GM21381 (cell line): Measurements from ENCODE around the gene TMED9.
"Not testable (repeated sequence)": the region's sequence is repeated elsewhere in the genome, so short reads cannot be mapped to it uniquely, and the experiment has no call there.

Source experiments
- ATAC-seq: cut with Tn5 transposase; IDR thresholded peaks from one replicate; pipeline ENCODE4 v1.9.1; 2021; ENCODE audit warnings: mild to moderate bottlenecking, moderate library complexity; ENCODE audit not compliant: unreplicated experiment

The TMED9 gene

DNA sequence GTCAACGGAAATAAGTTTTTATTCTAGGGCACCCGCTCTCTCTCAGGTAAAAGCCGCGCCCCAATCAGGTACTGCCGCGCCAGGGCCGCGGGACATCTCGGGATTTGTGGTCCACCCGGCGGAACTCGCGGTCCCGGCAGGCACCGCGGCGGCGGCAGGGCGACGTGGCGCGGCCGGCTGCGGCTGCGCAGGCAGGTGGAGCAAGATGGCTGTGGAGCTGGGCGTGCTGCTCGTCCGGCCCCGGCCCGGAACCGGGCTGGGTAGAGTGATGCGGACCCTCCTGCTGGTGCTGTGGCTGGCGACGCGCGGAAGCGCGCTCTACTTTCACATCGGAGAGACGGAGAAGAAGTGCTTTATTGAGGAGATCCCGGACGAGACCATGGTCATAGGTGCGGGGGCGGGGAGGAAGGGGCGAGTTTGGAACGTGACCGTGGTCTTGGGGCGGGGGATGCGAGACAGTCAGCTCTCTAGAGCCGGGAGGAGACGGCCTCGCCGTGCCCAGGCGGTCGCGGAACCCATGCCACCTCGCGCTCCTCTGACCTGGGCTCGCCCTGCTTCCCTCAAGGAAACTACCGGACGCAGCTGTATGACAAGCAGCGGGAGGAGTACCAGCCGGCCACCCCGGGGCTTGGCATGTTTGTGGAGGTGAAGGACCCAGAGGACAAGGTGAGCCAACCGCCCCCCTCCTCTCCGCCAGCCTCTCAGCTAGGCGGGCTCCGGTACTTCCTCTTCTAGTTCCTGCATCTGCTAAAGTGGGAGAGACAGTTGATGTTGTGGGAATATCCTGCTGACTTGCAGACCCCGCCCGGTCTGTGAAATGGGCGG lies at the start of gene TMED9:
Gene TMED9, plus strand, starts transcription at position 194 of the 825 bp plus-strand sequence. Its CDS starts 12 bp downstream, at position 206.
- ATAC-seq = peak; percentile 94

DNA sequence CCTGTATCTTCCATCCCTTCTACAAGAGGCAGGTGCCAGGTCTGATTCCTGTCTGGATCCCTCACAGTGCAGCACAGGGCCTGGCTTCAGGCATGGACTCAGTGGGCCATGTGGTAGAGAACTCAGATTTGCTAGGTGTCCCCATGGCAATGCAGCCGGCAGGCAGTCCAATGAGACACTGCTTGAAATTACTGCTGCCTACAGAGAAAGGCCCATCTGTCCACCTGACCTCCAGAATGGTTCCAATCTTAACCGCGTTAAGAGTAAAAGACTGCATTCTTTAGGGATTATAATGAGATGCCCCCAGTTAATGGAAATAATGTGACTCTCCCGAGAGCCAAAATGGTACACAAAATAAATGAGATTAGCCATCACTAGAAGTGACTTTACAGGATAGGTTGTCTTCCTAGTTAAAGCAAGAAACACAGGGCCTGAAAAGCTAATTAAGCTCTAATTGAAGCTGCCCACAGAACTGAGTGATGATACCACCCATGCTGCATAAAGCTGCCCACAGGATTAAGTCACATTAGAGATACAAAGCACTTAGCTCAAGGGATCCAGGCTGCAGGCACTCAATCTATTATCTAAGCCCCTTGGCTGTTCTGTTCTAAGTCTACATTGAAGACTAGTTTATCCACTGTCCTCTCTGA lies 49.1 kb upstream of the TMED9 start:
- no peak for ATAC-seq

- no peak for ATAC-seq
These were observed 46.3 kb upstream of the TMED9 start for GRCh38 chr5:177545487-177546257.

GRCh38 chr5:177546258-177546741 lies 45.7 kb upstream of the TMED9 start:
- ATAC-seq = no peak

- ATAC-seq = no peak
These were observed 44.3 kb upstream of the TMED9 start for GRCh38 chr5:177547736-177548135.

- no peak for ATAC-seq
These were observed 43.5 kb upstream of the TMED9 start for GRCh38 chr5:177548495-177548894.

- ATAC-seq = no peak
These were observed 41.9 kb upstream of the TMED9 start for GRCh38 chr5:177550122-177550521.

DNA sequence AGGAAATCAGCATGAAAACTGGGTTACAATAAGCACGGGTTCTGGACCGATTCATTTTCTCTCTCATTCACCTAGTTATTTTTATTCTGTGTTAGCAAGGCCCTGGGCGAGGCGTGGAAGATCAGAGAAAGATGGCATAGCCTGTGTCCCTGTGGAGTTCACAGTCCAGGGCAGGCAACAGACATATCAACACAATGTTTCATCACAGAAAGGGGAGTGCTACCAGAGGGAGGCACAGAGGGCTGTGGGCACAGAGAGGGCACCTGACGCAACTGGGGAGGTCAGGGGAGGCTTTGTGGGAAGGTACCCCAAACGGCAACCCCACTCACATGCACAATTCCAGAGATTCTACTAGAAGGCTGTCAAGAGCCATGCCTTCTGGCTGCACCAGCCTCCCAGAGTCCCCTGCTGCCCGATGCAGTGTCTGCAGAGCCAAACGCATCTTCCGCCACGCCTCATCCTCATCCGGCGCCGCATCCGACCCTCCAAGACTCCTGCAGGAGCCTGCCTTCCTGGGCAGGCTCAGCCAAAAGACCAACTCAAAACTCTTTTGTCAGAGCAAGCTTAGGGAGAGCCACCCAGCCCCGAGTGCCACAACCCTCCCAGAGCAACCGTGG lies 39.1 kb upstream of the TMED9 start:
- no peak for ATAC-seq

- peak; percentile 37 for ATAC-seq
These were observed 38.2 kb upstream of the TMED9 start for GRCh38 chr5:177553671-177554429.

DNA sequence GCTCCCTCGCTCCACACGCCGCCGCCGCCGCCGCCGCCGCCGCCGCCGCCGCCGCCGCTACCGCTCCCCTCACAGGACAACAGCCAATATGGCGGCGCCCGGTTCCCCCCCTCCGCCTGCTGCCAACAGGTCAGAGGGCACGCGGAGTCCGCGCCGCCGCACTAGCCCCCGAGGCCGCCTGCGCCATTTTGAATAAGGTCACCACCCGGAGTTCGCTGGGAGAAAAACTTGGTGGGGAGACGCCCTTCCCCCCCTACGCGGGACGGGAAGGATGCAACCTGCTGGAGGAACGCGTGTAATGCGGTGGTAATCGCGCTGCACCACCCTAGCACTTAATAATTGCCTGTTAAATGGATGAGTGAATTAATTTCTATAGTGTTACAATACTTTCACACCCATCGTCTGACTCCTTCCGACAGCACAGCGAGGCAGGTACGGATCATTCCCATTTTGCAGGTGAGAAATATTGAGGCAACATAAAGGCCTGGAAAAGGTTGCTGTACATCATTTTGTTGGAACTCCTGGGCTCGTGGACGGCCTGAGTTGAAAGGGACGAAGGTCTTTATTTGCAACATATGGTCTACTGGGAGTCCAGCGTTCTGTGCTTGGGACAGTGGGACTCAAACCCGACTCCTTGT lies 37.4 kb upstream of the TMED9 start, which contains the start of gene FAM193B:
Gene FAM193B, minus strand, starts transcription at position 90 of the 638 bp plus-strand sequence. CDS start 105 bp downstream, outside the sequence.
- ATAC-seq = peak; percentile 85

- ATAC-seq = no peak
These were observed 36.8 kb upstream of the TMED9 start for GRCh38 chr5:177555228-177555627.

DNA sequence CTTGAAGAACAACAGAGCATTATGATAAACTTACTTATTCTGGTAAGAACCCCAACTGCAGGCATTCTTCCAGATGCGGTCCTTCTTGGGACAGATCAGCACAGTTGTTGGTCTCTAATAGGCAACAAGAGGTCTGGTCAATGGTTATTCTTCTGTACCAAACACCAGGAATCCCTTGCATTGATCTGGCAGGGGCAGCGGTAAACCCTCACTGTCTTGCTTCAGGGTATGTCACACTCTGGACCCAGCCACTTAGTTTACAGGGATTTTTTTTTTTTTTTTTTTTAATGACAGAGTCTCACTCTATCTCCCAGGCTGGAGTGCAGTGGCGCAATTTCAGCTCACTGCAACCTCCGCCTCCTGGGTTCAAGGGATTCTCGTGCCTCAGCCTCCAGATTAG lies 36.3 kb upstream of the TMED9 start:
- no peak for ATAC-seq

GRCh38 chr5:177557041-177557647 lies 34.9 kb upstream of the TMED9 start:
- no peak for ATAC-seq

- ATAC-seq = no peak
These were observed 34.2 kb upstream of the TMED9 start for GRCh38 chr5:177557796-177558195.

DNA sequence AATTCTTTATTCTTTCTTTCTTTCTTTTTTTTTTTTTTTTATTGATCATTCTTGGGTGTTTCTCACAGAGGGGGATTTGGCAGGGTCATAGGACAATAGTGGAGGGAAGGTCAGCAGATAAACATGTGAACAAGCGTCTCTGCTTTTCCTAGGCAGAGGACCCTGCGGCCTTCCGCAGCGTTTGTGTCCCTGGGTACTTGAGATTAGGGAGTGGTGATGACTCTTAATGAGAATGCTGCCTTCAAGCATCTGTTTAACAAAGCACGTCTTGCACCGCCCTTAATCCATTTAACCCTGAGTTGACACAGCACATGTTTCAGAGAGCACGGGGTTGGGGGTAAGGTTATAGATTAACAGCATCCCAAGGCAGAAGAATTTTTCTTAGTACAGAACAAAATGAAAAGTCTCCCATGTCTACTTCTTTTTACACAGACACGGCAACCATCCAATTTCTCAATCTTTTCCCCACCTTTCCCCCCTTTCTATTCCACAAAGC lies 32.5 kb upstream of the TMED9 start:
- ATAC-seq = not testable (repeated sequence)

DNA sequence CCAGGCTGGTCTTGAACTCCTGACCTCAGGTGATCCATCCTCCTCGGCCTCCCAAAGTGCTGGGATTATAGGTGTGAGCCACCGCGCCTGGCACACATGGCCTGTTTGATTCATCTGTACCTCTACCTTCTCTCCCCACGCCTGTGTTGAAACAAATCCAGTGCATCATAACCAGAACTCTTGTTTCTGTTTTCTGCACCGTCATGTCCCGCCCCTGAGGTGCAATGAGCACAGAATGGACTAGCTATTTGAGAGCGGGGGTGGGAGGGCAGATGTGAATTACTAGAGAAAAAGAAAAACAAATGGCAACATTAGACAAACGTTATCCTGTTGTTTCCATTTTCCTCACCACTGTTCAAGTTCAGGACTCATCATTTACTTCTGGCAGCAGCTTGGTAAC lies 27.0 kb upstream of the TMED9 start:
- ATAC-seq = no peak

DNA sequence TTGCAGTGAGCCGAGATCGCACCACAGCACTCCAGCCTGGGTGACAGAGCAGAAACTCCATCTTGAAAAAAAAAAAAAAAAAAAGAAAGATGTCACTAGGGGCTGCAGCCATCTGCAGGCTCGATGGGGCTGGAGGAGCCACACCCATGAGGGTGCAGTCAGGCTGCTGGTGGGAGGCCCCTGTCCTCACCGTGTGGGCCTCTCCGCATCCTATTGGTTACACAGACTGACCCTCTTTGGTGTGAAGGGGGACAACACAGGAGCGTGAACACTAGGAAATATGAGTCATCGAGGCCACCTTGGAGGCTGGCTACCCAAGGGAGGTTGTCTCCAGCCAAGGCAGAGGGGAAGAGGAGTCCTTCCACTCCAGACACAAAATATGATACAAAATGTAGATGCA lies 23.7 kb upstream of the TMED9 start:
- ATAC-seq = no peak

DNA sequence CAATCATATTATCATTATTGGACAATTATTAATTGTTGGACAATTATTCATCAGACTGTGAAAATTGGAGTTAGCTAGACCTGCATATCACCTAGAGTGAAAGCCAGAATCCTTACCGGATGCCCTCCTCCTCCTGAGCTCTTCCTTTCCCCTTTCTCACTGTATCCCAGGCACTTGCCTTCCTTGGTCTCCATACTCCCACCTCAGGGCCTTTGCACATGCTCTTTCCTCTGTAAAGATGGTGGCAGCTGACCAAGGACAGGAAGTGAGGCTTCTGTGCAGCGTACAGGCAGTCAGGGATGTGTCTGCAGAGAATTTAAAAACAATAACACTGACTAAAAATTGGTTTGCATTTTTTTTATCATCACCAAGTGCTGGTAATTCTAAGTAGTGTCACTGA lies 22.1 kb upstream of the TMED9 start:
- no peak for ATAC-seq

- ATAC-seq = no peak
These were observed 16.5 kb upstream of the TMED9 start for GRCh38 chr5:177575488-177575887.
